Panc1 (cell line): Measurements from ENCODE around the gene KHDRBS1. TPM values are rescaled to one million over a fixed set of nuclear protein-coding genes. Genes with fewer than 3 reads are reported as not detected.

Source experiments
- ATAC-seq: fragments of 200-7000 bp; cut with Tn5 transposase; 2 replicates; pipeline ENCODE4 v1.9.1; 2020; ENCODE audit warnings: mild to moderate bottlenecking, moderate library complexity
- BruUV-seq: library from RNA; stranded (reverse); fragments of 400-500 nt; replicated peaks from 2 replicates; lab custom pipeline; 2021; lab: Mats Ljungman, UMichigan
- CTCF ChIA-PET: fragments of 300-600 bp; sonication (Branson Sonifier 250); formaldehyde crosslinking; loops from one replicate; lab custom pipeline; 2022; ENCODE audit warnings: antibody characterized with exemption; lab: Charles Lee
- POLR2A ChIA-PET: fragments of 300-600 bp; sonication (Branson Sonifier 250); formaldehyde crosslinking; loops from one replicate; lab custom pipeline; 2022; ENCODE audit warnings: antibody characterized with exemption; lab: Charles Lee
- DNase-seq: peaks from one replicate; pipeline ENCODE4 v3.0.0-alpha.2; 2010; ENCODE audit warnings: low read depth, low spot score
- H3K27ac ChIP-seq: 2 replicates; pipeline ENCODE4 v1.5.1; 2011; ENCODE audit warnings: mild to moderate bottlenecking, low read length, inconsistent platforms
- H3K27me3 ChIP-seq: fragments of 200-500 bp; sonication (Bioruptor generic); 2 replicates; pipeline ENCODE4 v1.6.0; 2014; ENCODE audit warnings: low read length, inconsistent platforms; ENCODE audit not compliant: control insufficient read depth, insufficient read depth
- H3K36me3 ChIP-seq: fragments of 200-500 bp; sonication (Bioruptor generic); 2 replicates; pipeline ENCODE4 v1.5.1; 2014; ENCODE audit warnings: inconsistent platforms, mild to moderate bottlenecking, low read length, moderate library complexity; ENCODE audit not compliant: control insufficient read depth, insufficient read depth
- H3K4me1 ChIP-seq: 2 replicates; pipeline ENCODE4 v1.5.1; 2011; ENCODE audit warnings: inconsistent platforms, mild to moderate bottlenecking, low read length, moderate library complexity; ENCODE audit not compliant: control insufficient read depth, insufficient read depth
- H3K4me3 ChIP-seq, 2 experiments: 2 replicates each; pipeline ENCODE4 v1.5.1; 2011 to 2012; ENCODE audit warnings: low read depth in 2 of 2, low read length in 2 of 2, mild to moderate bottlenecking in 2 of 2, inconsistent platforms in 1 of 2, moderate library complexity in 1 of 2
- H3K9me3 ChIP-seq: fragments of 200-500 bp; sonication (Bioruptor generic); 2 replicates; pipeline ENCODE4 v1.5.1; 2014; ENCODE audit warnings: low read depth, mild to moderate bottlenecking, inconsistent platforms, low read length, moderate library complexity; ENCODE audit not compliant: control insufficient read depth, insufficient read depth
- POLR2AphosphoS5 ChIP-seq: IDR thresholded peaks from 2 replicates; pipeline ENCODE4 v1.6.1; 2012; ENCODE audit warnings: mild to moderate bottlenecking, low read depth, low read length, moderate library complexity
- SIN3A ChIP-seq: IDR thresholded peaks from 2 replicates; pipeline ENCODE4 v1.6.1; 2012; ENCODE audit warnings: low read depth, mild to moderate bottlenecking, low read length, moderate library complexity, borderline replicate concordance; ENCODE audit not compliant: insufficient read depth
- TCF7L2 ChIP-seq: IDR thresholded peaks from 2 replicates; pipeline ENCODE4 v1.6.1; 2011; ENCODE audit warnings: mild to moderate bottlenecking, low read depth, low read length, inconsistent platforms
- in situ Hi-C: cut with HindIII; loops from 2 replicates; pipeline ENCODE4 v1.10.0; 2016; ENCODE audit warnings: low sequenced_read_pairs, low pct_unique_long_range_greater_than_20kb
- intact Hi-C: fragments of 100-400 bp; cut with micrococcal nuclease; formaldehyde crosslinking; loops from one replicate; pipeline ENCODE4 v1.10.0; 2022; ENCODE audit not compliant: unreplicated experiment
- total RNA-seq: library from RNA; stranded (reverse); gene quantifications from one replicate; pipeline ENCODE4 v1.2.1, GENCODE V29; 2021; ENCODE audit not compliant: unreplicated experiment
- TF ChIP-seq, protein P1 (sequence below), 2 experiments: IDR thresholded peaks; 2 replicates each; pipeline ENCODE4 v1.6.1; 2011 to 2012; ENCODE audit warnings: low read depth in 2 of 2, control low read depth in 1 of 2, low read length in 1 of 2, mild to moderate bottlenecking in 1 of 2, moderate library complexity in 1 of 2; ENCODE audit not compliant: insufficient read depth in 1 of 2
- TF ChIP-seq, protein P2 (sequence below): fragments of 450-650 bp; IDR thresholded peaks from 2 replicates; pipeline ENCODE4 v1.5.1; 2017; ENCODE audit warnings: mild to moderate bottlenecking

KHDRBS1 gene
- total RNA-seq, 1 experiment from 2014 or later, result 163 TPM

DNA sequence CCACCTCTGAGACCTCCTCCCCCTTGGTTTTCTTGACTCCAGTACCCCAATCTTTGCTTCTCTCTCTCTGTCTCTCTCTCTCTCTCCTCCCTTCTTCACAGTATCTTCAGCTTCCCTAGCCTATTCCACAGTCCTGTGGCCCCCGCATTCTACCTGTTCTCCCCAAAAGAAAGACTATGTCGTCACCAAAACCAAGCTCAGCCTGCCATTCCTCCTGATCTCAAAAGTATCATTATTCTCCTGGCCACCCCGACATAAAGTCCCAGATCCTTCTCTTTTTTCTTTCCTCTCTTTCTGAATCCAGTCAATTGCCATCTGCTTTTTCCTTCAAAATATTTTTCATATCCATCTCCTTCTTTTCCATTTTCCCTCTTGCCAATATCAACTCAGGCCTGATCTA lies 23.7 kb upstream of the KHDRBS1 start:
- BruUV-seq, result no TSS peak
- POLR2A ChIA-PET, result no interaction called here
- CTCF ChIA-PET, result no interaction called here

DNA sequence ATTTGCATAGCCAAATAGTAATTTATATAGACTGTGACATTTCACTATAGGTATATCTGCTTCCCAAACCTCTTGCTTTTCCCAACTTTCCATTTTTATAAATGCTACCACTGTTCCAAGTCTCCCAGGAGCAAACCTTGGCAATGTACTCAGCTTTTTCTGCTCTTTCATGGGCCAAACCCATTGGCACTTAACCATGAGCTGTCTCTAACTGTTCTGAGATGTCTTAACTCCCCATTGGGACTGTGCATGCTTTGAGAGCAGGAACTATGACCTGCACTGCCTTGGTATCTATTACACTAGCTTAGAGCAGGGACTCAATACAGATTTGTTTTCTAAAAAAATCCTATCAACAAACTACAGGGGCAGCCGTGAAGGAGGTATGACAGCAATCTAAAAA lies 22.5 kb upstream of the KHDRBS1 start:
- CTCF ChIA-PET, result interaction anchor here (0.7 kb wide), 1 partner anchor 526 kb away, joined by 8 read pairs; no protein-coding TSS in a partner anchor
- H3K27ac ChIP-seq, result no peak overlapping the region
- BruUV-seq, result no TSS peak
- ATAC-seq (no peak), DNase-seq (no peak)
- intact Hi-C loops, result no loop called here
- H3K9me3 ChIP-seq, result no peaks in the 10 kb centered on the region
- no peaks in the 10 kb centered on the region for H3K36me3 ChIP-seq
- H3K4me1 ChIP-seq, result no peaks in the 10 kb centered on the region
- no peaks in the 10 kb centered on the region for H3K27me3 ChIP-seq
- POLR2A ChIA-PET, result no interaction called here
- H3K4me3 ChIP-seq, result no peak overlapping the region
- in situ Hi-C loops, result no loop called here
- no peak for TF ChIP-seq TCF7L2
- no peak for TF ChIP-seq POLR2AphosphoS5
- TF ChIP-seq, protein P1, sequence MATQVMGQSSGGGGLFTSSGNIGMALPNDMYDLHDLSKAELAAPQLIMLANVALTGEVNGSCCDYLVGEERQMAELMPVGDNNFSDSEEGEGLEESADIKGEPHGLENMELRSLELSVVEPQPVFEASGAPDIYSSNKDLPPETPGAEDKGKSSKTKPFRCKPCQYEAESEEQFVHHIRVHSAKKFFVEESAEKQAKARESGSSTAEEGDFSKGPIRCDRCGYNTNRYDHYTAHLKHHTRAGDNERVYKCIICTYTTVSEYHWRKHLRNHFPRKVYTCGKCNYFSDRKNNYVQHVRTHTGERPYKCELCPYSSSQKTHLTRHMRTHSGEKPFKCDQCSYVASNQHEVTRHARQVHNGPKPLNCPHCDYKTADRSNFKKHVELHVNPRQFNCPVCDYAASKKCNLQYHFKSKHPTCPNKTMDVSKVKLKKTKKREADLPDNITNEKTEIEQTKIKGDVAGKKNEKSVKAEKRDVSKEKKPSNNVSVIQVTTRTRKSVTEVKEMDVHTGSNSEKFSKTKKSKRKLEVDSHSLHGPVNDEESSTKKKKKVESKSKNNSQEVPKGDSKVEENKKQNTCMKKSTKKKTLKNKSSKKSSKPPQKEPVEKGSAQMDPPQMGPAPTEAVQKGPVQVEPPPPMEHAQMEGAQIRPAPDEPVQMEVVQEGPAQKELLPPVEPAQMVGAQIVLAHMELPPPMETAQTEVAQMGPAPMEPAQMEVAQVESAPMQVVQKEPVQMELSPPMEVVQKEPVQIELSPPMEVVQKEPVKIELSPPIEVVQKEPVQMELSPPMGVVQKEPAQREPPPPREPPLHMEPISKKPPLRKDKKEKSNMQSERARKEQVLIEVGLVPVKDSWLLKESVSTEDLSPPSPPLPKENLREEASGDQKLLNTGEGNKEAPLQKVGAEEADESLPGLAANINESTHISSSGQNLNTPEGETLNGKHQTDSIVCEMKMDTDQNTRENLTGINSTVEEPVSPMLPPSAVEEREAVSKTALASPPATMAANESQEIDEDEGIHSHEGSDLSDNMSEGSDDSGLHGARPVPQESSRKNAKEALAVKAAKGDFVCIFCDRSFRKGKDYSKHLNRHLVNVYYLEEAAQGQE (IDR thresholded peaks at IDR 0.05; ENCODE audit: insufficient read depth in 1 of 2, low read depth in 2 of 2, low read length in 1 of 2), result no peak
- TF ChIP-seq SIN3A, result no peak
- TF ChIP-seq, protein P2, sequence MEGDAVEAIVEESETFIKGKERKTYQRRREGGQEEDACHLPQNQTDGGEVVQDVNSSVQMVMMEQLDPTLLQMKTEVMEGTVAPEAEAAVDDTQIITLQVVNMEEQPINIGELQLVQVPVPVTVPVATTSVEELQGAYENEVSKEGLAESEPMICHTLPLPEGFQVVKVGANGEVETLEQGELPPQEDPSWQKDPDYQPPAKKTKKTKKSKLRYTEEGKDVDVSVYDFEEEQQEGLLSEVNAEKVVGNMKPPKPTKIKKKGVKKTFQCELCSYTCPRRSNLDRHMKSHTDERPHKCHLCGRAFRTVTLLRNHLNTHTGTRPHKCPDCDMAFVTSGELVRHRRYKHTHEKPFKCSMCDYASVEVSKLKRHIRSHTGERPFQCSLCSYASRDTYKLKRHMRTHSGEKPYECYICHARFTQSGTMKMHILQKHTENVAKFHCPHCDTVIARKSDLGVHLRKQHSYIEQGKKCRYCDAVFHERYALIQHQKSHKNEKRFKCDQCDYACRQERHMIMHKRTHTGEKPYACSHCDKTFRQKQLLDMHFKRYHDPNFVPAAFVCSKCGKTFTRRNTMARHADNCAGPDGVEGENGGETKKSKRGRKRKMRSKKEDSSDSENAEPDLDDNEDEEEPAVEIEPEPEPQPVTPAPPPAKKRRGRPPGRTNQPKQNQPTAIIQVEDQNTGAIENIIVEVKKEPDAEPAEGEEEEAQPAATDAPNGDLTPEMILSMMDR, result no peak

More for the DNA sequence above, 23.7 kb upstream of the KHDRBS1 start:
- in situ Hi-C loops, result no loop called here
- DNase-seq (no peak), ATAC-seq (no peak)
- intact Hi-C loops, result no loop called here
- Histone ChIP-seq H3K4me1 (peaks cover under 1% of the 10 kb centered on the region; the same call in 1 of the 2 replicates), H3K36me3 (no peaks in the 10 kb centered on the region), H3K27me3 (no peaks in the 10 kb centered on the region), H3K9me3 (no peaks in the 10 kb centered on the region), H3K27ac (no peak overlapping the region), H3K4me3 (no peak overlapping the region)
- TF ChIP-seq, protein P2, result no peak
- TF ChIP-seq TCF7L2 (no peak), POLR2AphosphoS5 (no peak), SIN3A (no peak)
- TF ChIP-seq, protein P1 (IDR thresholded peaks at IDR 0.05; ENCODE audit: insufficient read depth in 1 of 2, low read depth in 2 of 2, low read length in 1 of 2), result no peak
